ENCODE results near the gene GANC.

The GANC gene

GRCh38 chr15:42344763-42345162 is 71.8 kb downstream of the GANC start:
- DNase-seq (ENCODE audit: low spot score), result no peak

GRCh38 chr15:42345504-42345903 is 72.5 kb downstream of the GANC start:
- DNase-seq (ENCODE audit: low spot score), result no peak

GRCh38 chr15:42348083-42348482 is 75.1 kb downstream of the GANC start:
- DNase-seq (ENCODE audit: low spot score), result no peak

- DNase-seq (ENCODE audit: low spot score), result no peak
These were observed 76.2 kb downstream of the GANC start for GRCh38 chr15:42349186-42349585.

GRCh38 chr15:42352401-42352800 is 79.4 kb downstream of the GANC start:
- no peak for DNase-seq (ENCODE audit: low spot score)

- no peak for DNase-seq (ENCODE audit: low spot score)
These were observed 80.1 kb downstream of the GANC start for GRCh38 chr15:42353061-42353460.

- no peak for DNase-seq (ENCODE audit: low spot score)
These were observed 81.8 kb downstream of the GANC start for GRCh38 chr15:42354824-42355223.

- no peak for DNase-seq (ENCODE audit: low spot score)
These were observed 82.3 kb downstream of the GANC start for GRCh38 chr15:42355291-42355690.

GRCh38 chr15:42356851-42357250 is 83.8 kb downstream of the GANC start:
- DNase-seq (ENCODE audit: low spot score), result no peak

- no peak for DNase-seq (ENCODE audit: low spot score)
These were observed 85.1 kb downstream of the GANC start for GRCh38 chr15:42358141-42358540.

GRCh38 chr15:42359249-42359648 is 86.2 kb downstream of the GANC start, which contains the start of gene CAPN3:
TSS of gene CAPN3 (plus strand) at chr15:42359501. CDS start at chr15:42359806, 305 bp downstream.
- no peak for DNase-seq (ENCODE audit: low spot score)

- no peak for DNase-seq (ENCODE audit: low spot score)
These were observed 87.0 kb downstream of the GANC start for GRCh38 chr15:42359985-42360384.

GRCh38 chr15:42360535-42361112 is 87.6 kb downstream of the GANC start:
- no peak for DNase-seq (ENCODE audit: low spot score)

GRCh38 chr15:42363487-42363886 is 90.5 kb downstream of the GANC start:
- DNase-seq (ENCODE audit: low spot score), result no peak

- no peak for DNase-seq (ENCODE audit: low spot score)
These were observed 90.9 kb downstream of the GANC start for GRCh38 chr15:42363942-42364341.

GRCh38 chr15:42364529-42364928 is 91.5 kb downstream of the GANC start:
- no peak for DNase-seq (ENCODE audit: low spot score)

- DNase-seq (ENCODE audit: low spot score), result no peak
These were observed 93.0 kb downstream of the GANC start for GRCh38 chr15:42365921-42366550.

GRCh38 chr15:42367041-42367440 is 94.0 kb downstream of the GANC start:
- DNase-seq (ENCODE audit: low spot score), result no peak

GRCh38 chr15:42368096-42368495 is 95.1 kb downstream of the GANC start:
- DNase-seq (ENCODE audit: low spot score), result no peak

- DNase-seq (ENCODE audit: low spot score), result no peak
These were observed 98.1 kb downstream of the GANC start for GRCh38 chr15:42371096-42371495.

GRCh38 chr15:42373274-42373673 is 100.3 kb downstream of the GANC start:
- DNase-seq (ENCODE audit: low spot score), result no peak

- no peak for DNase-seq (ENCODE audit: low spot score)
These were observed 100.9 kb downstream of the GANC start for GRCh38 chr15:42373936-42374335.

- no peak for DNase-seq (ENCODE audit: low spot score)
These were observed 101.8 kb downstream of the GANC start for GRCh38 chr15:42374810-42375209.

GRCh38 chr15:42375252-42375651 is 102.3 kb downstream of the GANC start:
- DNase-seq (ENCODE audit: low spot score), result no peak
